Esophagus squamous epithelium (tissue), 5 donors: Measurements from ENCODE around the gene RRAD. TPM values are rescaled to one million over a fixed set of nuclear protein-coding genes. Genes with fewer than 3 reads are reported as not detected.

Source experiments
- DNase-seq: peaks from one replicate; lab custom pipeline; 2025; lab: John Stamatoyannopoulos, UW
- H3K27ac ChIP-seq, 4 donors: fragments of 200-600 bp; sonication (generic); one replicate each; pipeline ENCODE4 v1.5.1; 2016 to 2019; ENCODE audit warnings: mild to moderate bottlenecking in 1 of 4
- H3K27me3 ChIP-seq, 4 donors: fragments of 200-600 bp; sonication (generic); 1 replicate in 3 of 4; 2 replicates in 1 of 4; pipeline versions ENCODE4 v1.5.1 to v1.6.0; 2017 to 2021; ENCODE audit warnings: antibody characterized with exemption in 1 of 4
- H3K36me3 ChIP-seq, 3 donors: fragments of 200-600 bp; sonication (generic); one replicate each; pipeline ENCODE4 v1.5.1; 2016 to 2019
- H3K4me1 ChIP-seq, 3 donors: fragments of 200-600 bp; sonication (generic); one replicate each; pipeline ENCODE4 v1.5.1; 2017 to 2019
- H3K4me3 ChIP-seq, 4 donors: fragments of 200-600 bp; sonication (generic); 1 replicate in 3 of 4; 2 replicates in 1 of 4; pipeline ENCODE4 v1.5.1; 2016 to 2019; ENCODE audit warnings: mild to moderate bottlenecking in 2 of 4, moderate library complexity in 1 of 4
- H3K9me3 ChIP-seq, 3 donors: fragments of 200-600 bp; sonication (generic); one replicate each; pipeline ENCODE4 v1.5.1; 2016 to 2019
- POLR2A ChIP-seq, 4 donors: fragments of 450-650 bp; IDR thresholded peaks; one replicate each; pipeline ENCODE4 v1.6.1; 2017; ENCODE audit warnings: antibody characterized with exemption in 4 of 4, mild to moderate bottlenecking in 4 of 4, moderate library complexity in 3 of 4
- WGBS, 2 donors: methylation state at CpG; one replicate each; pipeline ENCODE4 v1.1.5; 2018; 5-methylcytosine and 5-hydroxymethylcytosine counted together
- intact Hi-C: fragments of 100-400 bp; cut with DNase I; formaldehyde crosslinking; loops from one replicate; pipeline ENCODE4 v1.15.0; 2022
- total RNA-seq, 4 donors: library from RNA; depleted of rRNA; stranded (reverse); fragments of >200 nt; gene quantifications; one replicate each; pipeline ENCODE4 v1.1.0, GENCODE V29; 2016
- TF ChIP-seq, protein P1 (sequence below), 6 experiments: fragments of 450-650 bp in 4 of 6; fragments of 200-600 bp in 2 of 6; sonication (generic) in 2 of 6; IDR thresholded peaks; one replicate each; pipeline ENCODE4 v1.5.1; 2016 to 2019; ENCODE audit warnings: antibody characterized with exemption in 6 of 6, mild to moderate bottlenecking in 4 of 6, moderate library complexity in 4 of 6
- donor health status: DM: yes; HTN: yes; CAD: no.

Gene RRAD
- total RNA-seq, 4 donors from 2014 or later = 68.7 to 208 (median 129) TPM

DNA sequence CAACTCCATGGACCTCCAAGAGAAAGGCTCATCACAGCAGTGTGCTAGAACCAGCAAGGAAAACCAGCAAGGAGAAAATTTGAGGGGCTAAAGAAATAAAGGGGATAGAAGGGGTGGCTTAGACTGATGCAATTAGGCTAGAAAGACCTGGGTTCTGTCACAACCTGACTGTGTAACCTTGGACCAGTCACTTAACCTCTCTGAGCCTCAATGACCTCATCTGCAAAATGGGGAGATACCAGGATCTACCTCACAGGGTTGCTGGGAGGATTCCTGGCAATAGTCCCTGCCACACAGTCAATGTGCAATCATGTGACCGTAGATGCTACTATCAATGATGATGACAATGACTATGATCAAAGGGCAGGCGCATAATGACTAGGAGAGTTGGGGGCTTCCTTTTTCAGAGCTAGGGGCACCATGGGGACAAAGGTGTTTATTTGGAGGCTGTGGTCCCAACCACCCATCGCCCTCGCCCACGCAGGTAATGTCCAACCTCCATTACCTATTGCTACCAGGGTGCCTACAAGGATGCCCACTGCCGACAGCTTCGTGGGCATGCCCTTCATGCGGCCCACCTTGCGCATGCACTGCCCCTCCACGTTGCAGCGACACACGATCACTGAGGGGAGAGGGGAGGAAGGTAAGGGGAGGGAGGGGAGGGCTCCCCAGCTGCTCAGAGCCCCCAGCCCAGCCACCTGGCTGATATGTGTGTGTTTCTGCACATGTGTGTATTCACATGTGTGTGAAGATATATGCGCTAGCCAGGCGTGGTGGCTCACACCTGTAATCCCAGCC, 16.4 kb downstream of the RRAD start:
- WGBS, 2 donors = 82 to 90% methylated on average over 4 to 7 of the region's 14 CpGs
- intact Hi-C loops = no loop called here
- Histone ChIP-seq H3K36me3 (no peaks in the 10 kb centered on the region), H3K27me3 (no peaks in the 10 kb centered on the region), H3K27ac (no peak overlapping the region), H3K9me3 (no peaks in the 10 kb centered on the region), H3K4me1 (peaks cover 15 to 73% (median 29%) of the 10 kb centered on the region in 3 donors), H3K4me3 (no peak overlapping the region)
- no peak for TF ChIP-seq POLR2A (IDR thresholded peaks at IDR 0.05)
- TF ChIP-seq, protein P1, sequence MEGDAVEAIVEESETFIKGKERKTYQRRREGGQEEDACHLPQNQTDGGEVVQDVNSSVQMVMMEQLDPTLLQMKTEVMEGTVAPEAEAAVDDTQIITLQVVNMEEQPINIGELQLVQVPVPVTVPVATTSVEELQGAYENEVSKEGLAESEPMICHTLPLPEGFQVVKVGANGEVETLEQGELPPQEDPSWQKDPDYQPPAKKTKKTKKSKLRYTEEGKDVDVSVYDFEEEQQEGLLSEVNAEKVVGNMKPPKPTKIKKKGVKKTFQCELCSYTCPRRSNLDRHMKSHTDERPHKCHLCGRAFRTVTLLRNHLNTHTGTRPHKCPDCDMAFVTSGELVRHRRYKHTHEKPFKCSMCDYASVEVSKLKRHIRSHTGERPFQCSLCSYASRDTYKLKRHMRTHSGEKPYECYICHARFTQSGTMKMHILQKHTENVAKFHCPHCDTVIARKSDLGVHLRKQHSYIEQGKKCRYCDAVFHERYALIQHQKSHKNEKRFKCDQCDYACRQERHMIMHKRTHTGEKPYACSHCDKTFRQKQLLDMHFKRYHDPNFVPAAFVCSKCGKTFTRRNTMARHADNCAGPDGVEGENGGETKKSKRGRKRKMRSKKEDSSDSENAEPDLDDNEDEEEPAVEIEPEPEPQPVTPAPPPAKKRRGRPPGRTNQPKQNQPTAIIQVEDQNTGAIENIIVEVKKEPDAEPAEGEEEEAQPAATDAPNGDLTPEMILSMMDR (IDR thresholded peaks at IDR 0.05) = no peak
- no peak for DNase-seq

DNA sequence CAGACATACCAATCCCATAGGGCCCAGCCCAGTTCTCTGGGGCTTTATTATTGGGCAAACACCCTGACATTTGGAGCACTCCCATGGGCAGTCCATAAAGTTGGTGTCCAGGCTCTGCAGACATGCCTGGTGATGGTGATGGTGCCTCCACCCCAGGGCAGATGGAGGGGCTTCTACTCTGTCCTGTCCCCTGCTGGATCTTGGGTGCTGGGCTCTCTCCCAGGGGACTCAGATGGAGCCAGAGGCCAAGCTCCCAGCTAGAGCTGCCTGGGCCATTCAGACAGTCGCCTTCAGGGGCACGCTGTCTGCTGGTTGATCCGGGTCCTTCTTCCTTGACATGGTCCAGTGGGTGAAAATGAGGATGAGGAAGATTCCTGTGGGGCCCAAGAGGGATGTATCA, 17.2 kb downstream of the RRAD start:
- H3K36me3 ChIP-seq = no peaks in the 10 kb centered on the region
- peaks cover 22 to 81% (median 37%) of the 10 kb centered on the region in 3 donors for H3K4me1 ChIP-seq
- H3K27ac ChIP-seq = peak overlapping the region in 2 of 4 donors; percentile 26 to 93
- H3K4me3 ChIP-seq = no peak overlapping the region
- intact Hi-C loops = no loop called here
- WGBS, 2 donors = 90% methylated on average over 2 of the region's 3 CpGs; no CpG with 5 or more reads in 1 of the 2 donors
- no peaks in the 10 kb centered on the region for H3K27me3 ChIP-seq
- no peak for TF ChIP-seq POLR2A (IDR thresholded peaks at IDR 0.05)
- TF ChIP-seq, protein P1 (IDR thresholded peaks at IDR 0.05) = no peak
- H3K9me3 ChIP-seq = no peaks in the 10 kb centered on the region
- no peak for DNase-seq

DNA sequence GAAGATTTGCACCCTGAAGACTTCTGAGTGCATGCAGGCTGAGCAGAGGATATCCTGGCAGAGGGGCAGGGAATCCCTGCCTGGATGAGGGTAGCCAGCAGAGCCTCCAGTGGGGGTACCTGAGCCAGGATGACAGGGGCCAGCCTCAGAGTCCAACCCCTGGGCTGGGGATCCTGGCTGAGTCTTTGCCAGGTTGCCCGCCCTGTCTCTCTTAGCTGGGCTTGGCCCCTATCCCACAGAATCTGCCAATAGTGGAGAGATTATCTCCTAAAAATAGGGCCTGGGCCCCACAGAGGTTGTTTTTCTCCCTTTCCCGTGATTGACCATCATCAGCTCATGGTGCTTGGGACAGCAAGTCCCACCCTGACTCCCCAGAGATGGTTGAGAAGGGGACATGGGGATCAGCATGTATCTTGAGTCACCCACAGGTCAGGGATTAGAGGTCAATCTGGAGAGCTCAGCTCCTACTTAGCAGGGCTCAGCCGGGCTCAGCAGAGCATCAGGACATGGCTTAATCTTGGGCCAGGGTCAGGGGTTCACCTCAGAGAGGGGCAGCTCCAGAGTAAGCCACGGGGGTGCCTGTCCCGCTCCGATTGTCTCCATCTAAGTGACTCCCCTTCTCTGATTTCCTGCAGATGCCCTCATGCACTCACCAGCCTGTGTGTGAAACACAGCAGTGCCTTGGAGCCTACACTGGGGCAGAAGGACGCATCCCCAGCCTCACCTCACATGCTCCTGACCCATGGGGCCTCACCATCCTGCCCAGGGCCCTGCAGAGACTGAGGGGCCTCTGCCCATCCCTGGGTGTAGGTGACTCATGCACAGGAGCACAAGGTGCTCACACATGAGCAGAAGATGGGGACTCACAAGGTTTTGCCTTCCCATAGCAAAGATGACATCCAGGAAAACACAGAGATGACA, 18.2 kb downstream of the RRAD start:
- intact Hi-C loops = no loop called here
- DNase-seq = no peak
- no peaks in the 10 kb centered on the region for H3K36me3 ChIP-seq
- peak overlapping the region; percentile 68 to 93 (median 90) for H3K27ac ChIP-seq
- no peaks in the 10 kb centered on the region for H3K9me3 ChIP-seq
- TF ChIP-seq POLR2A (IDR thresholded peaks at IDR 0.05) = no peak
- TF ChIP-seq, protein P1 (IDR thresholded peaks at IDR 0.05) = no peak
- H3K4me3 ChIP-seq = no peak overlapping the region
- WGBS, 2 donors = 62 to 73% methylated on average over 4 to 5 of the region's 7 CpGs
- no peaks in the 10 kb centered on the region for H3K27me3 ChIP-seq
- H3K4me1 ChIP-seq = peaks cover 28 to 90% (median 44%) of the 10 kb centered on the region in 3 donors

DNA sequence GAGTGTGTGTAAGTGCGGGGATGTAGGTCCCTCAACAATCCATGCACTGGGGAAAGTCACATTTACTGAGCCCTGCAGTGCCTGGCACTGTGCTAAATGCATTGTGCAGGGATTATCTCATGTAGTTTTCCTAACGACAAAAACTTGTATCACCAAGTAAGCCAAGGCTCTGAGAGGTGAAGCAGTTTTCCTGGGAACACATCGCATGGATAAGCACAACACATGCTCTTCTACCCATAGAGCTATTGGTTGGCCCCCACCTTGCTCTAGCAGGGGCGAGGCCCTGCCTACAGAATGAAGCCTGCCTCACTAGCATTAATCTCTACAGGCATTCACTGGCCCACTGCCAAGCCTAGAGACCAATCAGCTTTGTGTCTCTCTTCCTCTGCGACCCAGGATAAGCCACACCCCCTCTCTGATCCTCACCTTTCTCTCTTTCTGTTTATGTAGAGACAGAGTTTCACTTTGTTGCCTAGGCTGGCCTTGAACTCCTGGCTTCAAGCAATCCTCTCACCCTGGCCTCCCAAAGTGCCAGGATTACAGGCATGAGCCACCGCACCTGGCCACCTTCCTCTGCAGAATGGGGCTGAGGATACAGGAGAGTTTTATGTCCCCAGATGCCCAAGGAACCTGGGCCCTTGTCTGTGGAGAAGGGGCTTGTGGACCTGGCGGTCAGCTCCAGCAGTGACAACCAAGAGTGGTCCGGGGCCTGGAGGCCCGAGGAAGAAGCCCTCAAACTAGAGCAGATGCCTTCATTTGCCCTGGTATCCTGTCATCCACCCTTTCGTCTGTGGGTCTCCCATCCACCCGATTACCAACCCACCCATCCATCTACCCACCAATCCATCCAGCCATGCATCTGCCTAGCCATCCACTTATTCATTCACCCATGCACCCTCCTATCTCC, 19.4 kb downstream of the RRAD start:
- Histone ChIP-seq H3K9me3 (no peaks in the 10 kb centered on the region), H3K36me3 (no peaks in the 10 kb centered on the region), H3K27me3 (no peaks in the 10 kb centered on the region), H3K4me3 (no peak overlapping the region), H3K4me1 (peaks cover 28 to 91% (median 52%) of the 10 kb centered on the region in 3 donors), H3K27ac (peak overlapping the region; percentile 68 to 93 (median 90))
- 56 to 65% methylated on average over 8 of the region's 11 CpGs for WGBS, 2 donors
- intact Hi-C loops = no loop called here
- TF ChIP-seq, protein P1 (IDR thresholded peaks at IDR 0.05) = no peak
- peak in 1 of 4 donors; percentile 16 for TF ChIP-seq POLR2A (IDR thresholded peaks at IDR 0.05)
- no peak for DNase-seq
